Measurements from ENCODE around the gene POMGNT1.

POMGNT1 gene

GRCh38 chr1:46206399-46206798 lies 8.2 kb upstream of the POMGNT1 start:
- no peak for DNase-seq

GRCh38 chr1:46205791-46206190 lies 7.6 kb upstream of the POMGNT1 start:
- DNase-seq: no peak

- DNase-seq: no peak
Observed at GRCh38 chr1:46205141-46205540, 6.9 kb upstream of the POMGNT1 start.

GRCh38 chr1:46204406-46204742 lies 6.1 kb upstream of the POMGNT1 start:
- DNase-seq: no peak

GRCh38 chr1:46203738-46204405 lies 5.6 kb upstream of the POMGNT1 start:
- no peak for DNase-seq

GRCh38 chr1:46199233-46199749 lies 1.1 kb upstream of the POMGNT1 start:
- no peak for DNase-seq

- no peak for DNase-seq
Observed at GRCh38 chr1:46197560-46197963, 672 bp downstream of the POMGNT1 start.

- DNase-seq: no peak
Observed at GRCh38 chr1:46196609-46197008, 1.6 kb downstream of the POMGNT1 start.

- no peak for DNase-seq
Observed at GRCh38 chr1:46194641-46195193, 3.5 kb downstream of the POMGNT1 start.

- no peak for DNase-seq
Observed at GRCh38 chr1:46193984-46194570, 4.2 kb downstream of the POMGNT1 start.

GRCh38 chr1:46193285-46193684 lies 4.9 kb downstream of the POMGNT1 start:
- DNase-seq: no peak

GRCh38 chr1:46192171-46192570 lies 6.1 kb downstream of the POMGNT1 start:
- no peak for DNase-seq

- no peak for DNase-seq
Observed at GRCh38 chr1:46191033-46191701, 7.1 kb downstream of the POMGNT1 start.

GRCh38 chr1:46190539-46190938 lies 7.7 kb downstream of the POMGNT1 start:
- DNase-seq: no peak

- DNase-seq: no peak
Observed at GRCh38 chr1:46188295-46189030, 9.8 kb downstream of the POMGNT1 start.

- no peak for DNase-seq
Observed at GRCh38 chr1:46187106-46187869, 10.9 kb downstream of the POMGNT1 start.

- no peak for DNase-seq
Observed at GRCh38 chr1:46186076-46186475, 12.2 kb downstream of the POMGNT1 start.

GRCh38 chr1:46184920-46185658 lies 13.1 kb downstream of the POMGNT1 start:
- DNase-seq: no peak

GRCh38 chr1:46183926-46184557 lies 14.2 kb downstream of the POMGNT1 start:
- no peak for DNase-seq

- no peak for DNase-seq
Observed at GRCh38 chr1:46183079-46183847, 15.0 kb downstream of the POMGNT1 start.
